Islet precursor cell (in vitro differentiated cells): Measurements from ENCODE around the gene VSIG2.
"Not testable (repeated sequence)": the region's sequence is repeated elsewhere in the genome, so short reads cannot be mapped to it uniquely, and the experiment has no call there.

Source experiments
- DNase-seq: peaks from one replicate; pipeline ENCODE4 v3.0.0-alpha.2; 2018

VSIG2 gene

GRCh38 chr11:124751741-124752470 is at the start of gene VSIG2:
Gene VSIG2, minus strand, starts transcription at chr11:124752255. Its CDS starts 118 bp downstream, at chr11:124752137.
- no peak for DNase-seq

- DNase-seq = no peak
Observed at GRCh38 chr11:124801014-124801413, 49.0 kb upstream of the VSIG2 start.

- DNase-seq = peak; percentile 91
Observed at GRCh38 chr11:124800226-124800929, 48.3 kb upstream of the VSIG2 start, which contains the start of gene MSANTD2. Gene MSANTD2, minus strand, starts transcription at chr11:124800406. Its CDS starts 26 bp downstream, at chr11:124800380.

GRCh38 chr11:124799348-124800225 is 47.5 kb upstream of the VSIG2 start:
- DNase-seq = peak; percentile 72

GRCh38 chr11:124798991-124799347 is 46.9 kb upstream of the VSIG2 start:
- DNase-seq = peak; percentile 70

GRCh38 chr11:124796312-124796711 is 44.3 kb upstream of the VSIG2 start:
- no peak for DNase-seq

- no peak for DNase-seq
Observed at GRCh38 chr11:124793466-124794278, 41.6 kb upstream of the VSIG2 start.

GRCh38 chr11:124791626-124792341 is 39.7 kb upstream of the VSIG2 start:
- no peak for DNase-seq

- DNase-seq = no peak
Observed at GRCh38 chr11:124788521-124788920, 36.5 kb upstream of the VSIG2 start.

- no peak for DNase-seq
Observed at GRCh38 chr11:124784051-124784450, 32.0 kb upstream of the VSIG2 start.

GRCh38 chr11:124783002-124783401 is 30.9 kb upstream of the VSIG2 start:
- DNase-seq = no peak

GRCh38 chr11:124779568-124779967 is 27.5 kb upstream of the VSIG2 start:
- DNase-seq = no peak

- no peak for DNase-seq
Observed at GRCh38 chr11:124778281-124778680, 26.2 kb upstream of the VSIG2 start.

GRCh38 chr11:124776865-124777645 is 25.0 kb upstream of the VSIG2 start:
- no peak for DNase-seq

GRCh38 chr11:124770959-124771358 is 18.9 kb upstream of the VSIG2 start:
- DNase-seq = not testable (repeated sequence)

GRCh38 chr11:124769806-124770774 is 18.0 kb upstream of the VSIG2 start:
- DNase-seq = peak; percentile 93

- DNase-seq = no peak
Observed at GRCh38 chr11:124768914-124769313, 16.9 kb upstream of the VSIG2 start.

- DNase-seq = no peak
Observed at GRCh38 chr11:124766156-124766555, 14.1 kb upstream of the VSIG2 start.

- DNase-seq = peak; percentile 90
Observed at GRCh38 chr11:124763156-124763947, 11.3 kb upstream of the VSIG2 start.
